NCI-H1105 treated with DMSO at 0.1 percent for 48 hours (cell line): ENCODE measurements around the gene LAMA3.

Experiments
- DNase-seq: peaks from one replicate; lab custom pipeline; 2025; lab: John Stamatoyannopoulos, UW

Gene LAMA3

DNA sequence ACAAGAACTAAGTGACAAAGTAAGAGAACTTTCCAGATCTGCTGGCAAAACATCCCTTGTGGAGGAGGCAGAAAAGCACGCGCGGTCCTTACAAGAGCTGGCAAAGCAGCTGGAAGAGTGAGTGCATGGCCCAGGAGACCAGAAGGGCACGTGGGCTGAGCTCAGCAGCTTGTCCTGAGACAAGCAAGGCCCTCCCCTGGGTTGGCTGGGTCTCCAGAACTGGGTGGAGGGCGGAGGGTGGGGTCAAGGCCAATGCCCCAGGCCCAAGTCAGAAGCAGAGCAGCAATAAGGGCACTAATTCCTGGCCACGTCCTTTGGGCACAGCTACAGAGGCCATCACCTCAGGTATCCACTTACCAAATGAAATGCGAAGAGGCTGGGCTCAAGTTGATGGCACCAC lies 214.7 kb downstream of the LAMA3 start:
- DNase-seq, result no peak

DNA sequence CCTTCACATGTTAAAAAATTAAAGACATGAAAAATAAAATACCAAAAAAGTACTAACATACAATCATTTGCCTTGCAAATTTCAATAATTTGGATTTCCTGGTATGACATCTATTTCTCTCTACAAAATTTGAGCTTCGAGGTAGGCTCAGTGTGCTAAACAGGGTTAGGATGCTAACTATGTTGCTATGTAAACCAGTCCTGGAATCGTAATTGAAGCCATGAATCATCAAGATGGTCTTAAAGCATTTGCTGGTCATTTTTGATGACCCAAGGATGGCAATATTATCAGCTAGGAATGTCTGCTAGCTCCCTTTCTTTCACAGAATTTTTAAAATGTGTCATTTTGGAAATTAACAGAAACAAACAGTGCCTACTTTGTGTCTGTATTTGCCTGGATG lies 217.4 kb downstream of the LAMA3 start:
- DNase-seq, result no peak

DNA sequence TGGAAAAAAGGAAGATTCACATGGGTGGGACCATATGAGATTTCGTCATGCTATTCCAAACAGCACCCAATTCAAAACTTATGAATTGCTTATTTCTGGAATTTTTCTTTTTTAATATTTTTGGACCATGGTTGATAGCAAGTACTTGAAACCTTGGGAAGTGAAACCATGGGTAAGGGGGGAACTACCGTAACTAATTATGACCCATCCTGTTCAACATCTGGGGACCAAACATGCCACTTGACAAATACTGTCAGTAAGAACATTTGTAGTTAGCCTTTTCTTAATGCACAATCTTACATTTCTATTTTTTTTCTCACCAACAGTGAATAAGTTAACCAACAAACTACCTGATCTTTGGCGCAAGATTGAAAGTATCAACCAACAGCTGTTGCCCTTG lies 219.6 kb downstream of the LAMA3 start:
- no peak for DNase-seq

DNA sequence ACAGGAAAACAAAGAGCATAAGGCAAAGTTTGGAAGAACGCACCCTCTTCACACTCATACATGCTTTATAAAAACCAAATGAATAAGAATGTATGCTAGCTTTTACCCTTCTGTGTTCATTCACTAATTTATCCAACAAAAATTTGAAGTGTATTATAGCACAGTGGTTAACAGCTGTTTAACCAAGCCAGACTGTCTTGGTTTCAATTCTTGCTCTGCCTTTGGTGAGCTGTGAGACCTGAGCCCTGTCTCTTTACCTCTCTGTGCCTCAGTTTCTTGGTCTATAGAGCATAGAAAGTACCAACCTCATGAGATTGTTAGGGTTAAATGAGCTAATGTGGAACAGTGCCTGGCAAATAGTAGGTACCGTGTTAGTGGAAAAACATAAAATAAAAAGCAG lies 220.8 kb downstream of the LAMA3 start:
- no peak for DNase-seq

DNA sequence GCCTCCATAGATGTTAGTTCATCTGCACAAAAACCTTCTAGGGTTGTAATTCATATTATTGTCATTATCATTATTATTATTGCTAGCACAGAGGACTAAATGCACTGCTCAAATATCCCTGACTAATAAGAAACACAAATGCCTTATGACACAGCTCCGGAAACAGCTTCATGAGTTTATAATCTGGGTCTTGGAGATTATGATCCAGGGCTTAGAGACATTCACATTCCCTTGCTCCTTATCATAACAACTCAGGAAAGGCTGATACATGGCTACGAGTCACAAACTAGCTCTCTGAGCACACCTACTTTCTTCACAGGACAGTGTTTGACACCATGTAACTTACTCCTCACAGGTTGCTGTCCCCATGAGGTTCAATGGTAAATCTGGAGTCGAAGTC lies 223.1 kb downstream of the LAMA3 start:
- peak; percentile 39 for DNase-seq

DNA sequence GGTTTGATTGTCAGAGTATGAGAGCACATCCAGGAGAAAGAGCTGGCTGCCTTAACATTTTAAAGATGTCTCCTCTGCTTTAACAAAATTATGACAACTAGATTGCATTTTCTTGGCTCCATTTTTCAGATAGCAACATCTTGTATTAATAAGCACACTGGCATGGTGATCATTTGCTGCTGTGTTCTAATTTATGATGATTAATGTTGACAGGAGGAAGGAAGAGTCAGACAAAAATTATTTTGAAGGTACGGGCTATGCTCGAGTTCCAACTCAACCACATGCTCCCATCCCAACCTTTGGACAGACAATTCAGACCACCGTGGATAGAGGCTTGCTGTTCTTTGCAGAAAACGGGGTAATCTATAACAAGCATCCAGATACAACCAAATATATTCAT lies 227.1 kb downstream of the LAMA3 start:
- no peak for DNase-seq

DNA sequence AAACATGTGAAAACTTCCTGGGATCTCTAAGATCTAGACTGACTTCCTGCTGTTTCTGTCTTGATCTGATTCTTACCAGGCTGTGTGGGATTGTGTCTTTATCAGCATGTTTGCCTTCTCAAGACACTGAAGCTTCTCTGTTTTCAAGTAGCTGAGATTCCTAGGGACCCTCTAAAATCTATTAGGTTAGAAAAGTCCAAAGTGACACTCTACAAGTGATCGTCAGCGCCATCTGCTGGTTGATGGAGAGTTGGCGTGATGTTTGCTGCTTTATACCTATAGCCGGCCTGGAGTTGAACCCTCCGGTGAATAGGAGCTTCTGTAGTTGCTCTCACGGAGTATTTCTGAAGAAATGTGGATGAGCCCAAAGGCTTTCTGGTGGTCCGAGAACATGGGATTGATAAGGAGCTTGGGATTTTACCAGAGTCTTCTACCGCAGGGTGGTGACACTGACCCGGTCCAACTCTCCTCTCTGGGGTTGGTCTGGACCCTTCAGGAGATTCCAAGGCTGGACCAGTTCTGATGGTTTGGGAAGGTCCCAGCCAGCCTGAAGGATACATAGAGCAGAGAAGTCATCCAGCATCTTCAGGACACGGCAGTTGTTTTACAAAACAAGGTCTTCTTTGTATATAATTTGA lies 229.3 kb downstream of the LAMA3 start:
- DNase-seq, result peak; percentile 67

DNA sequence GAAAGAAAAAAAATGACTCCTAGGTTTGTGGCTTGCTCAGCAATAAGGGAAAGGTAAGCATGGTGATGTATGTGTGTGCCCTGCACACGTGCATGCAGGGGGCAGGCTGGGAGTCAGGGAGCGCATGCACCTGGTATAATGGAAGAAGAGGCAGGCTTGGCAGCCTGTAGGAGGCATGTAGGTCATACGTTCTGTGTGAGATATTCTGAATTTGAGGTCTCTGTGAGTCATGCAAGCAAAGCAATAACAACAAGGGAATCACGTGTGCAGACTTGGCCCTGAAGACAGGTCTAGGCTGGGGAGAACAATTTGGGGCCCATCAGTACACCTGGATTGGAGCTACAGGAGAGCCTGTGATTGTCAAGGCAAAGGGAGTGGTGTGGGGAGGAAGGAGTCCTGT lies 230.8 kb downstream of the LAMA3 start:
- no peak for DNase-seq

DNA sequence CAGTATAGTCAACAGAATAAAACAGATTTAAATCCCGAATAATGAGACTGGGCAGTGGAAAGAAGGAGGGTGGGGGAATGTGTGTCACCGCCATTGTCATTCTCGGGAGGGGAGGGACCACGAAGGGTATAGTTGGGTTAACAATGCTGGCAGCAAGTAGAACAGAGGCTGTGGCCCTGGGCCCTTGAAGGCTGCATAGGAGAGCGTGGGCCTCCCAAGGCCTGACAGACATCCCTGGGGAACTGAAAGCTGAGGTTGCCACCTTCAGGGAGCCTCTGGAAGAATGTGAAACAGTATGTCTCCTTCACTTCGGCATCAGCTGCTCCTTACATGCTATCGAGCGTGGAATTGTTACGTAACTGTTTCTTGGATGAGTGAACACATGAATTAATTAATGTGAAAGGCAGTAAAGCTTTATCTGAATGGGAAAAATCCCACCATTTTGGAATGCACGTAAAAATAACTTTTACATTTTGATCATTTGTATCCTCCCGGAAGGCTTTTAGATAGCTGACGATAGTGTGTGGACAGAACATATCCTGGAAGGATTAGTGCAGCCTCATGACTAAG lies 232.5 kb downstream of the LAMA3 start:
- no peak for DNase-seq

DNA sequence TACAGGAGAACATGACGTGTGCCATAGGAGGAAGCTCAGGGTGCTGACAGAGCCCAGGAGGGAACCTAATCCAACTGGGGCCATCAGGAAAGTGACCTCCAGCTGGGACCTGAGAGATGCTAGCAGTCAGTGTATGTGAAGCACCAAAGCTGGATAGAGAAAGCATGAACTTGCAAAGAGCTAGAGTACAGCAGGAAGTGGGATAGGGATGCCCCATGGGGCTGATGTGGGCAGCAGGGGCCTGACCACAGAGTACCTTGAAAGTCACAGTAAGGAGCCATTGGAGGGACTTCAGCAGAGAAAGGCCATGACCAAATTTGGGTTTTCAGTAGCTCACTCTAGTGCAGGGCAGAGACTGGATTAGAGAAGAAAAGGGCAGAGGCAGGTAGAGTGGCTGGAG lies 233.7 kb downstream of the LAMA3 start:
- DNase-seq, result no peak

DNA sequence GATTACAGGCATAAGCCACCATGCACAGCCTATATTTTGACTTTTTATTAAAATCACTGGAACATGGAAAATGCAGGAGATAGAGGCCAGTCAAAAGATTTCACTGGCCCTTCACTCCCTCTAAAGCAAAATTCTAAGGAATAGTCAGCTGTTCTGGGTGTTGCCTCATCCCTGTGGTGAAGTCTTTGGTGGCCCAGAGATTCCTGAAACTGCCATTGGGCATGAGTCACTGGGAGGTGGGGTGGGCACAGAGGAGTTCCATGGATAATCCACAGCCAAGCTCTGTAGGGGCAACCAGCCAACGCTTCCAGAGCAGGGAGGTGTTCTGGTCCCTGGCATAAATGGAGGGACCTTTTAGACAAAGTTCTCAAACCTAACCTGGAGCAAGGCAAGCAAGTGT lies 235.6 kb downstream of the LAMA3 start:
- DNase-seq, result no peak

DNA sequence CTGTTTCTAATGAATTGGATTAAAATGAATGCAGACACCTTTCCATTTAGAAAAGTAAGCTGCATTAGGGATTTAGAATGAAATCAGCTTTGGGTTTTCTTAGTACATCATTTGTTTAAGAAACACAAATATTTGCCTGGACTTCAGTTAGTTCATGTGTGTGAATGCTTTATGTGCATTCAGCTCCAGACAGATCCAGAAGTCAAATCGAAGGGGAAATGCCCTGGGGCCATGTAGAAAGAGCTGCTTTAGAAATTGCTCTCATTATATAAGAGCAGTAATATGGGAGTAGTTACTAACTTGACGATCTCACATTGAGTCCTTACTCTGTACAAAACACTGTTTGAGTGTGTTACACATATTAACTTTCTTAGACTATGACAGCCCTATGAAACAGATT lies 237.3 kb downstream of the LAMA3 start:
- DNase-seq, result no peak

DNA sequence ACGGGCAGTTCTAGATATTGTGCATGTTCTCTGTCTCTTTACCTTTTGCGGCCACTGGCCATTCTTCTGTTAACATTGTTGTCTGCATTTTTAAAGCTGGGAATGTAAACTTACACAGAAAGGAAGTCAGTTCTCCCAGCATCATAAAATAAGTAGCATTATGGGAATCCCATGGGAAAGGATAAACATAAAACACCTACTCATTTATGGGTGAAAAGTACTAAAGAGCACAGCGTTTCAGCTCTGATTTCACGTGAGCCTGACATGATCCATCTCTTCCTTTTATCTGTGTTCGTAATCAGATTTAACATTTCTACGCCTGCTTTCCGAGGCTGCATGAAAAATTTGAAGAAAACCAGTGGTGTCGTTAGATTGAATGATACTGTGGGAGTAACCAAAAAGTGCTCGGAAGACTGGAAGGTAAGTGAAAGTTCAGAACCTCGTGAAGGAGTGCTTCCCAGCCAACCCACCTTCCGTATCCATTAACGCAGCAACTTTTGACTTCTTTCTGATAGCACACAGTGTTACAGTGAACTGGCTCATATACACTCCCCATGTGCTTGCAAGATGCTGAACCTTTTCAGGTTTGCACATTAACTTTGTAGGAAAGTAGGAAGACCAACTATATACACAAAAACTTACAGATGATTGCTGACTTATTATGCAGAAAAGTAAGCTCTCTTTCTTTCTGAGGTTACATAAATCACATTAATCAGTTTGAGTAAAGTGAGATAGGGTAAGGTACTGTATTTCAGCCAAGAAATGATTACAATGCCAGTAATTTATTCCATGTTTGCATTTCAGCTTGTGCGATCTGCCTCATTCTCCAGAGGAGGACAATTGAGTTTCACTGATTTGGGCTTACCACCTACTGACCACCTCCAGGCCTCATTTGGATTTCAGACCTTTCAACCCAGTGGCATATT lies 238.8 kb downstream of the LAMA3 start:
- no peak for DNase-seq

DNA sequence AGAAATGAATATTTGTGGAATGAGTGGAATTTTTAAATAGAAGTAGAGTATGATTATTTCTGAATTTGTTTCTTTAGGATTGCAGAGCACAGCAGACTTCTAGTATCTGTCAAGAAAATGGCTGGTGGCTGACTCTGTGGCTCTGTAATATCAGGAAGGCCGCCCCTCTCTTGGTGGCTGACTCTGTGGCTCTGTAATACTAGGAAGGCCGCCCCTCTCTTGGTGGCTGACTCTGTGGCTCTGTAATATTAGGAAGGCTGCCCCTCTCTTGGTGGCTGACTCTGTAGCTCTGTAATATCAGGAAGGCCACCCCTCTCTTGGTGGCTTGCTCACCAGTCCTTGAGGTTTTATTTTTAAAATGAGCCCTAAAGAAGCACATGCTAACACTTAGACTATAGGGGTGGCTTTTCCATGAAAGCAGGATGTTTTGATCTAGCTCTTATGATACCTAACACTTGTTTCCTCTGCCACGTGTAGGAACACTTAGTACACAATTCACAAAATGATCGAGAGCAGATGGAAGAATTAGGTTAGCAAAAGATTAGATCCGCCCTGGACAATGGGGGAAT lies 240.2 kb downstream of the LAMA3 start:
- no peak for DNase-seq

DNA sequence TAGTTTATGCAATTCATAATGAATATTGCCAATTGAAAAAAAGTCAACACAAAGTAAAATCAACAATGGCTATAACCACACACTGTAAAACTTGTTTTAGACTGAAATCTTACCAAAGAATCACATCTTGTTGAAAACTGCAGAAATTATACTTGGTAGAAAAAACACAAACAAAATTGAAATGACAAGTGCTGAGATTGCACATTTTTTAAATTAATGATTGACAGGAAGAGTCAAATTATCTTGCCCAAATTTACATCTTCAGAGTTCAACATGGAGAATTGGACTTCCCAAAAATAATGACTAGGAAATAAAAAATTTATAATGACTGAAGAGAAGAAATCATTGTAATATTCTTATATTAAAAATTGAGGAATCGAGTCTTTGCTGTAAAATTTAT lies 240.7 kb downstream of the LAMA3 start:
- no peak for DNase-seq

DNA sequence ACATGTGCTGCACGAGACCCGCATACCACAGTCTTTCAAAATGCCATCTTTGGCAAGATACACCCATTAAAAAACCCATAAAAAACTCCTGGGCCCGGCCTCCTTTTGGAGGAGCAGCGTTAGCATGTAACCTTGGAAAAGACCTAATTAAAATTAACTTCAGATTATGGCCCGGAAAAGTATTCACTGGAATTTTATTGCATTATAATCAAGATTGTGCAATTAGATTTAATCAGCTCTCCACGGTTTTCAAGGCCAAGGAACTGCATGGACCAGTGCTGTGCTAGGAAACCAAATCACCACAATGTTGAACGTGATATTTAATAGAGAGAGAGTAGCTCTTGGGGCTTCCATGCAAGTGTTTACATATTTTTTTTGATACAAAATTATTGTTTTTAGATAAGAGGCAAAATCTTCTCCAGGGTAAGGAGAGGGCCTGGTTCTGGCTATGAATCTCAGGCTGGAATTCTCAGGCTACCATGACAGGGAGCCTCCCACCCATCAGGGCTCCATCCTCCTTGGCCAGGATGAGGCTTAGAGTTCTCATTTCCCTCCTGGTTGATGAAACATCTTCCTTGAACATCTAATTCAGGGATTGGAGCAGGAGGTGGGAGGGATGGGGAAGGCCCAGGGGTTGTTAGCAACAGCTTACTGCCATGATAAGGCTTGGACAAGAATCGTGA lies 243.3 kb downstream of the LAMA3 start:
- no peak for DNase-seq

DNA sequence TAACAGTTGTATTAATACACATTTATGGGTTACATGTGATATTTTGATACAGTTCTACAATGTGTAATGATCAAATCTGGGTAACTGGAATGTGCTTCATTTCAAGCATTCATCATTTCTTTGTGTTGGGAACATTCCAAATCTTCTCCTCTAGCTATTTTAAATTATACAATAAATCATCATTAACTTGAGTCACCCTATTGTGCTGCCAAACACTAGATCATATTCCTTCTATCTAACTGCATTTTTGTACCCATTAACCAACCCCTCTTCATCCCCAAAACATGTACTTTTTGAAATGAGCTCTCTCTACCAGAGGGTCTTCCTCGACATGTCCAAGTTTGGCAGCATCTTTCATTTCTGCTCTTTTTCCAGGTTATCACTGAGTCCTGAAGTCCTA lies 244.2 kb downstream of the LAMA3 start:
- no peak for DNase-seq

DNA sequence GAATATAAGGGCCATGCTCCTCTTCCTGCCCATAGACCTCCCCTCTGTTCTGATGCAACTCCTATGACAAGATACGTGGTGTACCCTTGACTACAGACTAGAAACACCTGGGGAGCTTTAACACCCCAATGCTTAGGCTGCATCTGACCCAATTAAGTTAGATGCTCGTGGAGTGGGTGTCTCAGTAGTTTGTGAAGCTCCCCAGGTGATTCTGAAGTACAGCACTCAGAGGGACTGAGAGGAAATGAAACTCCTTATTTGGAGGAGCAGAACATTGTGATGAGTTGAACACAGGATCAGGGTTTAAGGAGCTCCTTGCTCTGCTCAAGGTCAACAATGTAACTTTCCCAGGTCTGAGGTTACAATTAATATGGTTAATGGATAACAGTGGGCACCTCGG lies 245.0 kb downstream of the LAMA3 start:
- DNase-seq, result no peak

DNA sequence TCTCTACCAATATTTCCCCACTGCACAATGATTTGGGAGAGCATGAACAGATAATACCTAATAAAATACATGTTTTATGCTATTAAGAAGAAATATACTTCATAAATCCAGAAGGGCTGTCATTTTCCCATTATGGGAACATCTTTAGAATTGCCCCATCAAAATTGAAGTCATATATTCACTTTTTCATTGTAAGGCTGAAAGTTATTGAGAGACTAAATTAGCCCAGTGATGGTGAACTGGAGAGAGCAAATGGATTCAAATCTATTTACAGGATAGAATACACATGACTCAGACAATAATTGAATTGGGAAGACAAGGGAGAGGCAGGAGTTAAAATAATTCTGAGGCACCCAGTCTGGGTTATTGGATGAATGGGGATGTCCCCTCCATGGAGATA lies 245.6 kb downstream of the LAMA3 start:
- no peak for DNase-seq

DNA sequence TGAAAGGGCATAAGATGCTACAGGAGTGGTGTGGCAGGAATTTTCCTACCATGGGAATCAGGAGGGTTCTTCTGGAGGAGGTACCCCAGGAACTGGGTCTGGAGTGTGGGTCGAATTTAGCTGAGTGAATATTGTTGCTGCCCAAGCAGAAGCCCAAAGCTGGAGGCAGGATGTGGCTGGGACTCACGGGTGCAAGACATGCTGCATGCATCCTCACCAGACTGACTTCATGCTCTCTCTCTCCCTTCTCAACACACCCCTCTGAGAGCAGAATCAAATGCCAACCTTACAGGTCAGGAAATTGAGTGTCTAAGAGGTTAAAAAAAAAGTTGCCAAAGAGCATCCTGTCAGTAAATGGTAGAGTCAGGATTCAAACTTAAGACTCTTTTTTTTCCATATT lies 246.6 kb downstream of the LAMA3 start:
- no peak for DNase-seq

DNA sequence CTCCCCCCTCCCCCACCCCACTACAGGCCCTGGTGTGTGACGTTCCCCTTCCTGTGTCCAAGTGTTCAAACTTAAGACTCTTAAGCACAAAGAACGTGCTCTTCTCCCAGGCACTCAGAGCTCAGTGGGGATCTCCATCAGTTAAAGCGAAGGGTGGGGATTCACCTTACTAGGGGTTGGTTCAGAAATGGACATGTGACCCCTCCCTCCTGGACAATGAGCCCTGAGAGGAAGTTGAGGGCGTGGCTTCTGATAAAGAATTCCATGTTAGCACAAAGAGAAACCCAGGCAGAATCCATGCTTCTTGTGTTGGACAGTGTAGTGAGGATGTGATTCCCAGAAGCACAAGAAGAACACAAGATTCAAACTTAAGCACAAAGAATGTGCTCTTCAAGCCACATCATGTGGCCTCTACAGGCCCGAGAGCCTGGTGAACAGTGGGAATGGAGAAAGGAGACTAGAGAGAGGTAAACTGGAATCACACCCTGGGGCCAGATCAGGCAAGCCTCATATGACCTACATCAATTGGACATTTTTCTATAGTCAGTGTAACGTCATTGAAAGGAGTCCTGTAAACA lies 247.2 kb downstream of the LAMA3 start:
- DNase-seq, result no peak
